Left lung (tissue), 10 donors: ENCODE data around the gene AMPD3. TPM values are rescaled to one million over a fixed set of nuclear protein-coding genes. Genes with fewer than 3 reads are reported as not detected.

Experiments
- ATAC-seq: fragments of 200-7000 bp; cut with Tn5 transposase; one replicate; pipeline ENCODE4 v1.9.1; 2020; ENCODE audit warnings: moderate library complexity
- DNase-seq, 4 donors: peaks; one replicate each; pipeline ENCODE4 v3.0.0-alpha.2; 2013 to 2020
- H3K27ac ChIP-seq, 2 donors: fragments of 200-600 bp; sonication (generic) in 1 of 2; one replicate each; pipeline versions ENCODE4 v1.5.0 to v1.8.0; 2020 to 2021
- H3K27me3 ChIP-seq, 2 donors: fragments of 200-600 bp; sonication (generic) in 1 of 2; one replicate each; pipeline versions ENCODE4 v1.5.0 to v1.8.0; 2020 to 2021
- H3K36me3 ChIP-seq, 2 donors: fragments of 200-600 bp; sonication (generic) in 1 of 2; one replicate each; pipeline versions ENCODE4 v1.5.0 to v1.8.0; 2020 to 2021
- H3K4me1 ChIP-seq, 2 donors: fragments of 200-600 bp; one replicate each; pipeline ENCODE4 v1.8.0; 2021
- H3K4me3 ChIP-seq, 2 donors: fragments of 200-600 bp; sonication (generic) in 1 of 2; one replicate each; pipeline versions ENCODE4 v1.5.0 to v1.8.0; 2020 to 2021; ENCODE audit warnings: mild to moderate bottlenecking in 1 of 2
- H3K9me3 ChIP-seq, 2 donors: fragments of 200-600 bp; sonication (generic) in 1 of 2; one replicate each; pipeline versions ENCODE4 v1.5.0 to v1.8.0; 2020 to 2021
- CTCF ChIP-seq, 2 donors: fragments of 200-600 bp; sonication (generic) in 1 of 2; IDR thresholded peaks; one replicate each; pipeline versions ENCODE4 v1.5.0 to v1.8.0; 2021; ENCODE audit warnings: antibody characterized with exemption in 2 of 2
- intact Hi-C, 2 donors: fragments of 100-400 bp; cut with DNase I; formaldehyde crosslinking; loops; one replicate each; pipeline versions ENCODE4 v1.11.2 to v1.14.2; 2022
- polyA plus RNA-seq, 6 donors: library from polyadenylated mRNA; unstranded; fragments of 120-200 nt; gene quantifications; one replicate each; pipeline ENCODE4 v1.2.1, GENCODE V29; 2013; ENCODE audit not compliant: insufficient read length in 6 of 6
- total RNA-seq, 2 donors: library from RNA; stranded (reverse); fragmentation: NEBNext Ultra II Directional; extraction: Animal tissue kit (Norgen Biotek cat#: 25700); gene quantifications; one replicate each; pipeline ENCODE4 v1.2.1, GENCODE V29; 2021
- donor health status: DM: no; HTN: yes; CAD: no.
- donor health status: DM: no; HTN: no; CAD: no.

AMPD3 gene
- total and polyA plus RNA-seq, 8 donors = 6.6 to 28.8 (median 8.1) TPM

- Histone ChIP-seq H3K36me3 (peaks cover 5 to 79% of the 10 kb centered on the region in 2 donors), H3K9me3 (no peaks in the 10 kb centered on the region), H3K27me3 (no peaks in the 10 kb centered on the region), H3K27ac (peak overlapping the region in 1 of 2 donors; percentile 30), H3K4me1 (peaks cover 0 to 14% of the 10 kb centered on the region in 2 donors), H3K4me3 (no peak overlapping the region)
- no peak for DNase-seq
- intact Hi-C loops = loop anchor here in 1 of 2 donors (10.0 kb wide), 1 partner anchor 133 kb away; no protein-coding TSS in a partner anchor
- ATAC-seq = no peak
- no peak for TF ChIP-seq CTCF (IDR thresholded peaks at IDR 0.05)
These were observed 67.2 kb downstream of the AMPD3 start for GRCh38 chr11:10522276-10522675.

GRCh38 chr11:10522921-10523320 is 67.9 kb downstream of the AMPD3 start:
- Histone ChIP-seq H3K36me3 (peaks cover 3 to 78% of the 10 kb centered on the region in 2 donors), H3K4me3 (no peak overlapping the region), H3K27me3 (no peaks in the 10 kb centered on the region), H3K4me1 (peaks cover 0 to 17% of the 10 kb centered on the region in 2 donors), H3K27ac (peak overlapping the region in 1 of 2 donors; percentile 30), H3K9me3 (no peaks in the 10 kb centered on the region)
- ATAC-seq = no peak
- no peak for DNase-seq
- intact Hi-C loops = loop anchor here in 1 of 2 donors (10.0 kb wide), 1 partner anchor 132 kb away; no protein-coding TSS in a partner anchor
- no peak for TF ChIP-seq CTCF (IDR thresholded peaks at IDR 0.05)

DNA sequence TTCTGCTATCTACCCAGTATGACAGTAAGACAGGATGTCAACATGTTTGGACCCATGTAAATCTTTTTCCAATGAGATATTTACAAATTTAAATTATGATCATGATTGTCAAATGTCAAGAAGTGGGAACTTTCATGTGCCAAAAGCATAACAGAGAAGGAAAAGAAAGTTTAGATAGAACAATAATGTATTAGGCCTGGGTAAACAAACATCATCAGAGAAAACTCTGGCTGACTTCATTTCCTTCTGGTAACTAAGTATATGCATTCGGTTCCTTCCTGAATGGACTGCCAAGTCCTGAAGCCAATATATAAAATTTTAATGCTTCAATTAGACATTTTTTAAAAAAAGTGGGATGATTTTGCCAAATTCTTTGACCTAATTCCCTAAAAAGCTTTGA is 69.4 kb downstream of the AMPD3 start:
- ATAC-seq (no peak), DNase-seq (peak in 1 of 4 donors; percentile 9)
- peaks cover 0 to 17% of the 10 kb centered on the region in 2 donors for H3K4me1 ChIP-seq
- no peak overlapping the region for H3K4me3 ChIP-seq
- peaks cover 0 to 80% of the 10 kb centered on the region in 2 donors for H3K36me3 ChIP-seq
- intact Hi-C loops = loop anchor here in 1 of 2 donors (10.0 kb wide), 1 partner anchor 130 kb away; no protein-coding TSS in a partner anchor
- no peak for TF ChIP-seq CTCF (IDR thresholded peaks at IDR 0.05)
- H3K27ac ChIP-seq = no peak overlapping the region
- H3K27me3 ChIP-seq = no peaks in the 10 kb centered on the region
- H3K9me3 ChIP-seq = no peaks in the 10 kb centered on the region

GRCh38 chr11:10526974-10527918 is 72.2 kb downstream of the AMPD3 start:
- TF ChIP-seq CTCF (IDR thresholded peaks at IDR 0.05) = no peak
- H3K36me3 ChIP-seq = peaks cover 0 to 79% of the 10 kb centered on the region in 2 donors
- H3K9me3 ChIP-seq = no peaks in the 10 kb centered on the region
- H3K27me3 ChIP-seq = no peaks in the 10 kb centered on the region
- H3K4me1 ChIP-seq = peaks cover 0 to 14% of the 10 kb centered on the region in 2 donors
- no peak for ATAC-seq
- no peak for DNase-seq
- H3K4me3 ChIP-seq = no peak overlapping the region
- no peak overlapping the region for H3K27ac ChIP-seq
- intact Hi-C loops = loop anchor here in 1 of 2 donors (10.0 kb wide), 1 partner anchor 128 kb away; no protein-coding TSS in a partner anchor

- ATAC-seq = no peak
- no peak for TF ChIP-seq CTCF (IDR thresholded peaks at IDR 0.05)
- Histone ChIP-seq H3K9me3 (no peaks in the 10 kb centered on the region), H3K4me1 (peaks cover 0 to 8% of the 10 kb centered on the region in 2 donors), H3K4me3 (no peak overlapping the region), H3K27ac (no peak overlapping the region), H3K36me3 (peaks cover 0 to 75% of the 10 kb centered on the region in 2 donors), H3K27me3 (no peaks in the 10 kb centered on the region)
- intact Hi-C loops = loop anchor here in 1 of 2 donors (10.0 kb wide), 1 partner anchor 127 kb away; no protein-coding TSS in a partner anchor
- no peak for DNase-seq
These were observed 73.1 kb downstream of the AMPD3 start for GRCh38 chr11:10528121-10528520.
